OCI-LY1 (cell line): ENCODE measurements around the gene GMEB2.

Experiments
- H2AFZ ChIP-seq: fragments of 200-600 bp; sonication (generic), shearing (Covaris generic); 2 replicates; pipeline ENCODE4 v1.6.0; 2014; ENCODE audit warnings: antibody characterized with exemption, mild to moderate bottlenecking, low read length
- H3F3A ChIP-seq: fragments of 200-600 bp; sonication (generic), shearing (Covaris generic); 2 replicates; pipeline ENCODE4 v1.6.0; 2014; ENCODE audit warnings: mild to moderate bottlenecking, antibody characterized with exemption, low read length, moderate library complexity; ENCODE audit not compliant: insufficient read depth
- H3K27ac ChIP-seq: fragments of 200-600 bp; sonication (generic); 2 replicates; pipeline ENCODE4 v1.5.1; 2014; ENCODE audit warnings: low read length, mixed run types, mild to moderate bottlenecking, low read depth; ENCODE audit not compliant: poor library complexity, severe bottlenecking
- H3K27me3 ChIP-seq: fragments of 200-600 bp; sonication (generic); 2 replicates; pipeline ENCODE4 v1.6.0; 2014; ENCODE audit warnings: antibody characterized with exemption, mild to moderate bottlenecking, low read length, moderate library complexity; ENCODE audit not compliant: insufficient read depth
- H3K36me3 ChIP-seq: fragments of 200-600 bp; sonication (generic); 2 replicates; pipeline ENCODE4 v1.6.1; 2014; ENCODE audit warnings: mild to moderate bottlenecking, antibody characterized with exemption, low read length, moderate library complexity, mixed read lengths; ENCODE audit not compliant: insufficient read depth
- H3K4me1 ChIP-seq: fragments of 200-600 bp; sonication (generic); 2 replicates; pipeline ENCODE4 v1.5.1; 2014; ENCODE audit warnings: mild to moderate bottlenecking, low read length, moderate library complexity; ENCODE audit not compliant: insufficient read depth, severe bottlenecking
- H3K4me2 ChIP-seq: fragments of 200-600 bp; sonication (generic), shearing (Covaris generic); 2 replicates; pipeline ENCODE4 v1.6.1; 2014; ENCODE audit warnings: low read length
- H3K4me3 ChIP-seq: fragments of 200-600 bp; sonication (generic); 2 replicates; pipeline ENCODE4 v1.5.1; 2014; ENCODE audit warnings: low read length, low read depth, mild to moderate bottlenecking, mixed read lengths; ENCODE audit not compliant: poor library complexity, severe bottlenecking
- H3K79me2 ChIP-seq: fragments of 200-600 bp; shearing (Covaris generic); 2 replicates; pipeline ENCODE4 v1.6.1; 2016; ENCODE audit warnings: mixed run types, low read length, mixed read lengths; ENCODE audit not compliant: insufficient read depth
- H3K9ac ChIP-seq: fragments of 200-600 bp; sonication (generic), shearing (Covaris generic); 2 replicates; pipeline ENCODE4 v1.6.1; 2014; ENCODE audit warnings: mild to moderate bottlenecking, low read length, mixed read lengths
- H3K9me2 ChIP-seq: fragments of 200-600 bp; sonication (generic), shearing (Covaris generic); 2 replicates; pipeline ENCODE4 v1.6.1; 2014; ENCODE audit warnings: low read depth, mild to moderate bottlenecking, low read length, mixed read lengths
- H3K9me3 ChIP-seq: fragments of 200-600 bp; shearing (Covaris generic); 2 replicates; pipeline ENCODE4 v1.6.1; 2014; ENCODE audit warnings: low read length, mixed read lengths
- H4K20me1 ChIP-seq: fragments of 200-600 bp; sonication (generic), shearing (Covaris generic); 2 replicates; pipeline ENCODE4 v1.6.0; 2016; ENCODE audit warnings: mild to moderate bottlenecking, low read length; ENCODE audit not compliant: insufficient read depth
- EZH2 ChIP-seq: fragments of 200-600 bp; sonication (generic), shearing (Covaris generic); IDR thresholded peaks from 2 replicates; pipeline ENCODE4 v1.8.0; 2017; ENCODE audit warnings: borderline replicate concordance, mixed run types, mild to moderate bottlenecking, antibody characterized with exemption, low read length, moderate library complexity, mixed read lengths
- TF ChIP-seq, protein P1 (sequence below): fragments of 200-600 bp; sonication (generic), shearing (Covaris generic); IDR thresholded peaks from 2 replicates; pipeline ENCODE4 v1.5.1; 2017; ENCODE audit warnings: mild to moderate bottlenecking, antibody characterized with exemption, low read length, moderate library complexity, mixed read lengths

The GMEB2 gene

DNA sequence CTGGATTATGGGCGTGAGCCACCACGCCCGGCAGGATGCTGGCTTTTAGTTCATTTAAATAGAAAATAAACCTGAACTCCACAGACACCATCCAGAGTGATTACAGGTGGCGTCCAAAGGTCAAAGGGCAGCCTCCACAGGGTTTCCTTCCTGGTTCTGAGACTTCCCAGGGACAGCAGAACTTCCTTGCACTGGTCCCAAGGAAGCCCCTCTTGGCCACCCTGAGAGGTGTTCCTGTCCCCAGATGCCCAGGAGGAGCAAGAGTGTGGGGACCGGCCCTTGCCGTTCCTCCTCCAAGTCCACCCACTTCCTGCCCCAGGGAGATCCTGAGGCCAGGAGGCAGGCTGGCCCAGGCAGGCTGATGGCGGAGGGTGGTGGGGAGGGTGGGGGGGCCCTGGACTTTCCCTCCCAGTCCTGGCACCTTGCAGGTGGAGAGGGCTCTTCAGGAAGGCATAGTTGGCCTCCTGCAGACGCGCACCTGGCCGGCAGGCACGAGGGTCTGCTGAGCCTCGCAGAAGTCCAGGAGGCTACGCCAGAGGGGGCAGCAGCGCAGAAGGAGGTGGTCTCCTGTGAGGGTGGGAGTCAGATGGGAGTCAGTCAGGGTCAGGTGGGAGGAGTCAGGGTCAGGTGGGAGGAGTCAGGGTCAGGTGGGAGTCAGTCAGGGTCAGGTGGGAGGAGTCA, 68.0 kb downstream of the GMEB2 start:
- Histone ChIP-seq H3K27ac (no peak overlapping the region), H3K4me3 (no peak overlapping the region), H3K9me2 (no peaks in the 10 kb centered on the region), H2AFZ (no peak overlapping the region), H3K4me1 (peaks cover 3% of the 10 kb centered on the region), H3K36me3 (no peaks in the 10 kb centered on the region), H3K4me2 (no peak overlapping the region), H4K20me1 (no peaks in the 10 kb centered on the region), H3F3A (no peaks in the 10 kb centered on the region), H3K27me3 (peaks cover 10% of the 10 kb centered on the region; the same call in 1 of the 2 replicates), H3K9me3 (no peaks in the 10 kb centered on the region), H3K79me2 (no peaks in the 10 kb centered on the region), H3K9ac (no peak overlapping the region)
- no peak for TF ChIP-seq EZH2
- TF ChIP-seq, protein P1, sequence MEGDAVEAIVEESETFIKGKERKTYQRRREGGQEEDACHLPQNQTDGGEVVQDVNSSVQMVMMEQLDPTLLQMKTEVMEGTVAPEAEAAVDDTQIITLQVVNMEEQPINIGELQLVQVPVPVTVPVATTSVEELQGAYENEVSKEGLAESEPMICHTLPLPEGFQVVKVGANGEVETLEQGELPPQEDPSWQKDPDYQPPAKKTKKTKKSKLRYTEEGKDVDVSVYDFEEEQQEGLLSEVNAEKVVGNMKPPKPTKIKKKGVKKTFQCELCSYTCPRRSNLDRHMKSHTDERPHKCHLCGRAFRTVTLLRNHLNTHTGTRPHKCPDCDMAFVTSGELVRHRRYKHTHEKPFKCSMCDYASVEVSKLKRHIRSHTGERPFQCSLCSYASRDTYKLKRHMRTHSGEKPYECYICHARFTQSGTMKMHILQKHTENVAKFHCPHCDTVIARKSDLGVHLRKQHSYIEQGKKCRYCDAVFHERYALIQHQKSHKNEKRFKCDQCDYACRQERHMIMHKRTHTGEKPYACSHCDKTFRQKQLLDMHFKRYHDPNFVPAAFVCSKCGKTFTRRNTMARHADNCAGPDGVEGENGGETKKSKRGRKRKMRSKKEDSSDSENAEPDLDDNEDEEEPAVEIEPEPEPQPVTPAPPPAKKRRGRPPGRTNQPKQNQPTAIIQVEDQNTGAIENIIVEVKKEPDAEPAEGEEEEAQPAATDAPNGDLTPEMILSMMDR, result no peak

DNA sequence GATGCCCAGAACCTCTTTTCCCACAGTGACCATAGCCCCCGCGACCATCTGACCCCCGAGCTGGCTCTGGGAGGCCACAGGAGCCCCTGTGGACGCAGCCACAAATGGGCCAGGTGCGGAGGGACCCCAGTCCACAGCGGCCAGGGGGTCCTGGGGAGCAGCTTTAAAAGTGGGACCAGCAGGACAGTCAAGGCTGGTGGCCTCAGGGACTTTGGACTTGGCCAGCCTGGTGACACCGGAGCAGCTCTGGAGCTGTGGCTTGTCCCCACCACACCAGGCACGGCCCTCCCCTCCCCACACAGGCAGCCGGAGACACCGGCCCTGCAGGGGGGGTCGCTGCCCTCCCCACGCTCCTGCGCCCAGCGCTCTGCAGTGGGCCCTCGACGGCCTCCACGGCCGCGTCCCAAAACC, 69.4 kb downstream of the GMEB2 start:
- Histone ChIP-seq H3K9ac (no peak overlapping the region), H3F3A (0 out of 2 replicates have a peak, but pooled peaks cover 5% of the 10 kb centered on the region), H3K79me2 (no peaks in the 10 kb centered on the region), H4K20me1 (no peaks in the 10 kb centered on the region), H3K4me2 (no peak overlapping the region), H3K27ac (no peak overlapping the region), H3K27me3 (peaks cover 10% of the 10 kb centered on the region; the same call in 1 of the 2 replicates), H2AFZ (no peak overlapping the region), H3K9me2 (no peaks in the 10 kb centered on the region), H3K36me3 (no peaks in the 10 kb centered on the region), H3K9me3 (no peaks in the 10 kb centered on the region), H3K4me3 (no peak overlapping the region), H3K4me1 (peaks cover 14% of the 10 kb centered on the region)
- TF ChIP-seq, protein P1, result no peak
- TF ChIP-seq EZH2, result no peak

DNA sequence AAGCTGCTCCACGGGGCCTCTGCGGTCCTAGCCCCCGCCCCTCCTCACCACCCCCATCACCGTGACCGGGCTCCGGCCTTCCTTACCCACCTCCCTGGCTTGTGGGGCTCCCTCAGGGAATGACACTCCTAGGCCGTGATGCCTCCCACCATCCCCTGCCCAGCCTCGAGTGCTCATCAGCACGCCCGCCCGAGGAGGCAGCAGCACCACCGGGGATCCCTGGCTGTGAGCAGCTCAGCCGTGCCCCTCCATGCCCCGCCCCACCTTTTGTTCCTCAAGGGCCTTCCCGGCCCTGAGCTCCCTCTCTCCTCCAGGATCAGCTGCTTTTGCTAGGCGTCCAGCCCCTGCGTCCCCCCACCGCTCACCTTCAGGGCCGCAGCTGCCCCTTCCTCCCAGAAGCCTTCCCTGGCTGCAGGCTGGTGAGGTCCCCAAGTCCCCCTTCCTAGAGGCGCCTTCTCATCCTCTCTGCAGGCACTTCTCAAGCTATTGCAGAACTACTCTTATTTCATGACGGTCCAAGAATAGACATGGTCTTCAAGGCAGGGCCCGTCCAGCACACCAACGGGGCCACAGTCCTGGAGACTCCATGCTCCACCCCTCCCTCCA, 69.9 kb downstream of the GMEB2 start:
- H3K36me3 ChIP-seq, result no peaks in the 10 kb centered on the region
- no peak overlapping the region for H2AFZ ChIP-seq
- H3K9me2 ChIP-seq, result no peaks in the 10 kb centered on the region
- no peaks in the 10 kb centered on the region for H4K20me1 ChIP-seq
- no peak for TF ChIP-seq EZH2
- TF ChIP-seq, protein P1, result no peak
- H3K4me1 ChIP-seq, result peaks cover 18% of the 10 kb centered on the region
- H3K79me2 ChIP-seq, result no peaks in the 10 kb centered on the region
- H3K4me3 ChIP-seq, result no peak overlapping the region
- no peaks in the 10 kb centered on the region for H3K9me3 ChIP-seq
- no peak overlapping the region for H3K27ac ChIP-seq
- H3F3A ChIP-seq, result 0 out of 2 replicates have a peak, but pooled peaks cover 5% of the 10 kb centered on the region
- no peak overlapping the region for H3K9ac ChIP-seq
- no peak overlapping the region for H3K4me2 ChIP-seq
- peaks cover 9% of the 10 kb centered on the region; the same call in 1 of the 2 replicates for H3K27me3 ChIP-seq
